HG03457 (cell line): ENCODE results near the gene ENGASE.
"Not testable (repeated sequence)": the region's sequence is repeated elsewhere in the genome, so short reads cannot be mapped to it uniquely, and the experiment has no call there.

Experiments
- ATAC-seq: cut with Tn5 transposase; IDR thresholded peaks from one replicate; pipeline ENCODE4 v1.9.1; 2021; ENCODE audit warnings: moderate number of reproducible peaks; ENCODE audit not compliant: unreplicated experiment

Gene ENGASE

GRCh38 chr17:79074649-79075445, at the start of gene ENGASE:
TSS of gene ENGASE (plus strand) at chr17:79074824. CDS start at chr17:79074945, 121 bp downstream.
- peak; percentile 79 for ATAC-seq

DNA sequence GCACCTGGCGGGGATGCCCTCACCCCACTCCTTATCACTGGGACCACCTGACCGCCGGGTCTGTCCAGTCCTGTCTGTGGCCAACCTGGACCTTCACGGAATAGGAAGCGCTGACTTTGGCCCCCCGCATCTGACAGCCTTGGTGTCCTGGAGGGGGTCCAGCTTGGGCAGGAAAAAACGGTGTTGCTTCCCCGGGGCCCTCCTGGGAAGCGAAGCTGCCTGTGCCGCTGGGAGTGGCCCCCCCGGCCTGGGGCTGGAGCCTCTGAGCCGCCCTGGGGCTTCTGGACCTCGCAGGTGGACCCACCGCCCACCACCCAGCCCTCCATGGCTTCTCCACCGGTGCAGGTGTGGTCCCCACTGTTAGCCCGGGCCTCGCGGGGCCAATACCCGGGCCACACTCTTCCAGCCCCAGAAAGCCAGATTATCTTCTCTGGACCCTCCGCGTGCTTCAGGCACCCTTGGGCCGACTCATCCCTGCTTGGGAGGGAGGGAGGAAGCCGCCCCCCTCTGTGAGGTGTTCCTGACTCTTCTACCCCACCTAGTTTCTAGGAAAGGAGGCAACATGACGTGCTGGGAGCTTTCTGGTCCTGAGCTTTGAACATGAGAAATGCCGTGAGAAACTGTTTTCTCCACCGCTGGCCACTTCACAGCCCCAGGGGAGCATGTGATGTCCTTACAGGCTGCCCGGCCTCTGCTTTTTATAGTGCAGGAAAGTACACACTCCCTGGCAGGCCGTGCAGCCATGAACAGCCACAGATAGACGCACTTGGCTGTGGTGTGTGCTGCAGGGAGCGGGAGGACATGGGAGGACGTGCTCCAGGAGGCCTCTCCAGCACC, 49.5 kb upstream of the ENGASE start:
- ATAC-seq = no peak

GRCh38 chr17:79026376-79027273, 48.0 kb upstream of the ENGASE start:
- ATAC-seq = no peak

- ATAC-seq = no peak
Observed at GRCh38 chr17:79027274-79027924, 47.2 kb upstream of the ENGASE start.

GRCh38 chr17:79027925-79028491, 46.6 kb upstream of the ENGASE start:
- ATAC-seq = no peak

DNA sequence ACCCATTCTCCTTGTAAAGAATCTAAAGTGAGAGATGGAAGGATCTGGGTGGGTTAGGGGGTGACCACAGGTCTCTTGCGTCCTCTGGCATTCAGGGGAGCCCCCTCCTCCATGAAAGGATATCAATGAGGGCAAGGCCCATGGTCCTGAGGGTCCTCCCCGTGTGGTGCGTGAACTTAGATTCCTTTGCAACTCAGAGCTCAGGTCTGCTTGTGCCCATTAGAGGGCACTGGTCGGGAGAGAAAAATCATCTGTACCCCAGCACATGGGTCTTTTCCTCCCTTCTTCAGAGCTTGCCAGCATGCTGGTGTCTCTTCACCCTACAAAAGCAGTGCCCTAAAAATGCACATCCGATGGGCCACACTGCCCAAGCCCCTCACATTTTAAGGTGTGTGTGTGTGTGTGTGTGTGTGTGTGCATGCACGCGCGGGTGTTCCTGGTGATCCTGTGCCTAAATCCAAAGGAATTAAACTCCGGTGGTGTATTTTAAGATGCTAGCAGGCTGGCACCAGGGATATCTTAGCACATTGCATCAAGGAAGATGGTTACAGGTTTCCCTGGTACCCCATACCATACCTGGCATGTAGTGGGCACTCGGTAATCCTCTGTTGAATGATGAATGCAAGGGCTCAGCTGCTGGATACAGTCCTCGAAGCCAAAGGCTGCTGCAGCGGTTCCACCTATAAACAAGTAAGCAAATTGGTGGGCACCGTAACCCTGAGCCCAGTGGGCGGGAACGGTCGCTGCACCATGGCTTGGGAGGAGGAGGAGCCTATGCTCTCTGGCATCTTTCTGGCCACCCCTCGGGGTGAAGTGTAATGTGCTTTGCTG, 45.9 kb upstream of the ENGASE start:
- ATAC-seq = no peak

- ATAC-seq = no peak
Observed at GRCh38 chr17:79029327-79030009, 45.2 kb upstream of the ENGASE start.

GRCh38 chr17:79030636-79031035, 44.0 kb upstream of the ENGASE start:
- ATAC-seq = not testable (repeated sequence)

DNA sequence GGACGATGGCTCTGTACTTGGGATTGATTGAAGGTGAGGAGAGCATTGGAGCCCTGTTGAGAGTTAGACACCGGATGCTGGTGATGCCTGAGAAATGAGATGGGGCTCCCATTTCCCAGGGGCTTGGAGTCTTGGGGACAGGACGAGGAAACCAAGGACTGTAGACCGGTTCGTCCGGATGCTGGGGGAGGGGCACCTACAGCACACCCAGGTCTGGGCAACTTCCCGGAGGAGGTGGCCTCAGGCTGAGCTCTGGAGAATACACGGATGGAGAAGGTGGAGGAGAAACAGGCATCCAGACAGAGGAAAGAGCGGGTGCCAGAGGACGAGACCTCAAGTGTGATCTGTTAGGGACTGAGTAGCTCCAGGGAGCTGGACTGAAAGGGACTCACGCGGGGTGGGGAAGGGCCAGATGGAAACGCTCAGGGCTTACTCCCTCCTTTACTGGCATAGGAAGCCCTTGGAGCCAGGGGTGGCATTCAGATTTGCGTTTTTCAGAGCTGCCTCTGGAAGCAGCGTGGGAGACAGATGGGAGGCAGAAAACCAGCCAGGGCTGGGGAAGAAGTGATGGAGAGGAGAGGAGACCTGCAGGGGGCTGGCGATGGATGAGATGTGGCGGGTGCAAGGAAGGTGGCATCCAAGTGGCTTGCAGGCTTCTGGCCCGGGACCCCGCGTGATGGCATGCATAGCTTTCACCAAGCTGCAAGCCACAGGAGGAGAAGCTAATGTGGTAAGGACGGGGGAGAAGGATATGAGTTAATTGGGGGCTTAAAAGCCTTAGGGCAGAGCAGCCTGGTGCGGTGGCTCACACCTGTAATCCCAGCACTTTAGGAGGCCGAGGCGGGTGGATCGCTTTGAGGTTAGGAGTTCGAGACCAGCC, 42.4 kb upstream of the ENGASE start:
- ATAC-seq = no peak

DNA sequence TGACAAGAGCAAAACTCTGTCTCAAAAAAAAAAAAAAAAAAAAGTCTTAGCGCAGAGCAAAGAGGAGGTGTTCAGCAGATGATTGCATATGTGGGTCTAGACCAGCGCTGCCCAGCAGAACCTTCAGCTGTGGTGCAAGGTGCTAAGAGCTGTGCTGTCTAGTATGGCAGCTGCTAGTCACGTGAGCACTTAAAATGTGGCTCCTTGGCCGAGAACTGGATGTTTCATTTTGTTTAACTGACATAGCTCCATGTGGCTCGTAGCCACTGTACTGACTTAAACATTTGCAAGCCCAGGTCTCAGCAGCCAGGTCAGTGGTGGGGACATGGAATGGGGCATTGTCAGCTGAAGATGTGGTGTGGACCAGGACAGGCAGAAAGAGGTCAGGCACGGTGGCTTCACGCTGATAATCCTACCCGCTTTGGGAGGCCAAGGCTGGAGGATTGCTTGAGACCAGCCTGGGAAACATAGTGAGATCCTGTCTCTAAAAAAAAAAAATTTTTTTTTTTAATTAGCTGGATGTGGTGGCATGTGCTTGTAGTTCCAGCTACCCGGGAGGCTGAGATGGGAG, 41.5 kb upstream of the ENGASE start:
- no peak for ATAC-seq

DNA sequence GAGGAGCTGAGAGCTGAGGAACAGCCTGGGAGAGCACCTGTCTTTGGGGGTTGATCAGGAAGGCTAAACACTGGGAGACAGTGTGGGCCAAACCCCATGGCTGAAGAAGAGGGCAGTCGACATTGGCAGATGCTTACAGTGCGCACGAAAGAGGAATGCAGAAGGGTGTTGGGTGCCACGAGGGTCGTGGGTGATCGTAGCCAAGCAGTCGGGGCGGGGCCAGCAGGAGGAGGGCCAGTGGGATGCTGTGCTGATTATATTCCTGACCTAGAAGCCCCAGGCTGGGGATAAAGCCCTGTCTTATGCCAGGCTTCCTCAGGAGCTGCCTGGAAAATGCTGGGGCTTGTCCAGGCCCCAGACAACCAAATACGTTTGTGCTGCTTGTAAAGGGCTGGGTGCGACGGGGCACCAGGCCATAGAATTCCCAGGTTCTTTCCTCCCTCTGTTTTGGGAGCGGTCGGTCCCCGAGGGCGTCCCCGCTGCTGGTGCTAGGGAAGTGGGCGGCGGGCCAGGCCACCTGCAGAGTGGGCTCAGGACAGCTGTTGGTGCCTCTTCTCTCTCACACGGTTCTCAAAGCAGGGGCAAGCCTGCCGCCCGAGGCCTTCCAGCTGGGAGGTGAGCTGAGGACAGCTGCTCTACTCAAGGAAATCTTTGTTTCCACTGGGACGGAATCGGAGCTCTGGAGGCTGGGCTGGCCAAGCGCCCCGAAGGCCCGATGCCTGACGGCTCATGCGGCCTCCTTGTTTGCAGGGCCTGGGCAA, 40.7 kb upstream of the ENGASE start:
- ATAC-seq = no peak

DNA sequence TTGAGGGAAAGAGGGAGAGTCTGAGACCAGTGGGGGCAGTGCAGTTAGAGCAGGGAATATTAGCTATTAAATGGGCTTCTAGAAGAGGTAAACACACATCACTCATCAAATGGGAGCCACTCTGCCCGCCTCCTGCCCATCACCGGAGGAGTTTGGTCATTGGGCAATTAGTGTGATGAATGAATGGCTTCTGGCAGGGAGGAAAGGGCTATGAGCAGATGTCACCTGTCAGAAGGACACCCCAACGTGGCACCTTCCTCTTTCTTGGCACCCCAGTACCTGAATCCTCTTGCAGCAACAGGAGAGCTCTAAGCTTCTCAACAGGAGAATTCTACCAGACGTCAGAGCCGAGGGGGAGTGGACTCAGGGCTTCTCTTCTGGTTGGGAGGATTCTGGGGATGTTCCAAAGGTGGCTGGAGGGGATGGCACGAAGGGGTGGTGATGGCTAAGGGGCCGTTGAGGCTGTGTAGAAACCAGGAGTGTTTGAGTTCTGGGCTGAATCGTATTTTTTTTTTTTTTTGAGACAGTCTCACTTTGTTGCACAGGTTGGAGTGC, 39.6 kb upstream of the ENGASE start:
- ATAC-seq = no peak

DNA sequence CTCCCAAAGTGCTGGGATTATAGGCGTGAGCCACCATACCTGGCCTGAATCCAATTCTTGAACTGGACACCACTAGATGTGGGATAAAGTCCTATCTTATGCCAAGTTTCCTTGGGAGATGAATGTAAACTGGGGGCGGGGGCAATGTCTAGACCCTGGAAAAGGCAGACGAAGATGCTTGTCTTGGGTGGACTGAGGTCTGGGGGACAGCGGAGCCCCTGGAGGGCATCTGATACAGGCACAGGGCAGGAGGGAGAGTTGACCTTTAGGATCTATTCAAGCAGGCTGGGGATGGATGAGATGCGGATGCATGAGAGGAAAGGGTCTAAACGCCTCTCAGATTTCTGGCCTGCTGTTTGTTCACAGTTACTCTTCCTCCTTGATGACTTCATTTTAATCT, 38.9 kb upstream of the ENGASE start:
- no peak for ATAC-seq

DNA sequence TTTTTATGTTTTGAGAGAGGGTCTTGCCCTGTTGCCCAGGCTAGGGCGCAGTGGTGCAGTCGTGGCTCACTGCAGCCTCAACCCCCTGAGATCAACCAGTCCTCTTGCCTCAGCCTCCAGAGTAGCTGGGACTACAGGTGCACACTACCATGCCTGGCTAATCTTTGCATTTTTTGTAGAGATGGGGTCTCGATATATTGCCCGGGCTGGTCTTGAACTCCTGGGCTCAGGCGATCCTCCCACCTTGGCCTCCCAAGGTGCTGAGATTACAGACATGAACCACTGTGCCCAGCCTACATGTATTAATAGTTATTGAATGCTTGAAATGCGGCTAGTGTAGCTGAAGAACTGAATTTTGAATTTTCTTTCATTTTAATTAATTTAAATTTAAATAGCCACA, 38.4 kb upstream of the ENGASE start:
- no peak for ATAC-seq

DNA sequence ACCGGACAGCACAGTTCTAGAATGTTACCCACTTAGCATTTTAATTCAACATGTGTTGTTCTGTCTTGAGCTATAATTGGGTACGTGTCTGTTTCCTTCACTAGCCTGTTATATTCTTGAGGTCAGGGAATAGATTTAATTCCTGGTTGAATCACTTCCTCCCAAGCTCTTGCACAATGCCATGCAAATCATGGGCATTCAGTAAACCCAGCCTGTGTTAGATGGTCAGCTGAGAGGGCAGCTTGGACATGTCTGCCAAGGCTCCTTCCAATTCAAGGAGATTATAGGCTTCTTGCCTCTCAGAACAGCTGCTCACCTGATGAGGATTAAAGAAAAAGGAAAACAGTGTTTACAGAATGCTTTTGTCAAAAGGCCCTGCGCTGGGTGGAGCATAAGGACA, 38.0 kb upstream of the ENGASE start:
- ATAC-seq = no peak

DNA sequence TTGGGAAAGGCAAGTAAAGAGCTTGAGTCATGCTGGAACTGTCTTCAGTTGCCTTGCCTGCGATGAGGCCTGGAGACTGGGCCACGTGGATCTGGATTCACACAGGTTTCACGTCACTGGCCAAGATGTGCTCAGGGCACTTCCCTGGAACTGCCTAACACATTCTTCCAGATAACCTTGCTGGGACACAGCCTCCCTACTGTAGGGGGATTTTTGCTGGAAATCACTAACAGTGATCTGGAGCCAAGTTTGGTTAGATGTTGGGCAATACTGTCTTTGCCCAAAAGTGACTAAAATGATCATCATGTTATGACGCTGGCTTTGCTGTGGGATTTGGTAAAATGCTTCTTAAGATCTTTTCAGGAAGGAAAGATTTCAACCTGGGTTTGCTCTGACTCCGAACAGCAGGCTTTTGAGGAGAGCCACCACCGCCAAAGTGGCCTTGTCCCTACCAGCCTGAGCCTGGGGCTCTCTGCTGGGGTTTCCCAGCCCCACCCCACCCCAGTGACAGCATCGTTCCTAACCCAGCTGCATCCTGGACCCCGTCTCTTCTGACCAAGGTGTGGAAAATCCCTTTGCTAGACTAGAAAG, 36.0 kb upstream of the ENGASE start:
- ATAC-seq = no peak
